Lower lobe of right lung (tissue), 2 donors: Measurements from ENCODE around the gene TCHHL1. TPM values are rescaled to one million over a fixed set of nuclear protein-coding genes. Genes with fewer than 3 reads are reported as not detected.

Experiments
- ATAC-seq, 2 donors: fragments of 200-7000 bp; cut with Tn5 transposase; one replicate each; pipeline ENCODE4 v1.9.1; 2020 to 2022; ENCODE audit warnings: mild to moderate bottlenecking in 2 of 2, moderate library complexity in 2 of 2
- DNase-seq: peaks from one replicate; pipeline ENCODE4 v3.0.0-alpha.2; 2020
- H3K27ac ChIP-seq: fragments of 200-600 bp; one replicate; pipeline ENCODE4 v1.8.0; 2022
- H3K27me3 ChIP-seq: fragments of 200-600 bp; one replicate; pipeline ENCODE4 v1.8.0; 2022; ENCODE audit warnings: low read depth
- H3K36me3 ChIP-seq: fragments of 200-600 bp; one replicate; pipeline ENCODE4 v1.8.0; 2022; ENCODE audit warnings: mild to moderate bottlenecking
- H3K4me1 ChIP-seq: fragments of 200-600 bp; one replicate; pipeline ENCODE4 v1.8.0; 2022
- H3K4me3 ChIP-seq: fragments of 200-600 bp; one replicate; pipeline ENCODE4 v1.8.0; 2022; ENCODE audit warnings: mild to moderate bottlenecking
- H3K9me3 ChIP-seq: fragments of 200-600 bp; one replicate; pipeline ENCODE4 v1.8.0; 2022
- CTCF ChIP-seq: fragments of 200-600 bp; IDR thresholded peaks from one replicate; pipeline ENCODE4 v1.8.0; 2022; ENCODE audit warnings: antibody characterized with exemption, mild to moderate bottlenecking
- intact Hi-C: fragments of 100-400 bp; cut with DNase I; formaldehyde crosslinking; loops from one replicate; pipeline ENCODE4 v1.11.0; 2022
- total RNA-seq: library from RNA; stranded (reverse); fragmentation: NEBNext Ultra II Directional; extraction: Animal tissue kit (Norgen Biotek cat#: 25700); gene quantifications from one replicate; pipeline ENCODE4 v1.2.1, GENCODE V29; 2021
- donor health status: DM: no; HTN: yes; CAD: no; lungs with severe emphysema.

The TCHHL1 gene
- total RNA-seq, 1 donor from 2014 or later: not detected

- Histone ChIP-seq H3K4me3 (no peak overlapping the region), H3K4me1 (no peaks in the 10 kb centered on the region), H3K36me3 (no peaks in the 10 kb centered on the region), H3K9me3 (no peaks in the 10 kb centered on the region), H3K27ac (no peak overlapping the region), H3K27me3 (peaks cover 20% of the 10 kb centered on the region)
- TF ChIP-seq CTCF: no peak
- intact Hi-C loops: no loop called here
- no peak for ATAC-seq
- no peak for DNase-seq
Observed at GRCh38 chr1:152067150-152067549, 21.7 kb downstream of the TCHHL1 start.

- H3K27me3 ChIP-seq: peaks cover 29% of the 10 kb centered on the region
- intact Hi-C loops: no loop called here
Observed at GRCh38 chr1:152061952-152062351, 26.9 kb downstream of the TCHHL1 start.

GRCh38 chr1:152053375-152053774, 35.5 kb downstream of the TCHHL1 start:
- H3K27ac ChIP-seq: no peak overlapping the region
- no peaks in the 10 kb centered on the region for H3K27me3 ChIP-seq
- no peaks in the 10 kb centered on the region for H3K9me3 ChIP-seq
- ATAC-seq (no peak), DNase-seq (no peak)
- TF ChIP-seq CTCF: no peak
- no peaks in the 10 kb centered on the region for H3K36me3 ChIP-seq
- H3K4me1 ChIP-seq: peaks cover 26% of the 10 kb centered on the region
- intact Hi-C loops: loop anchor here (10.0 kb wide), 1 partner anchor 131 kb away; no protein-coding TSS in a partner anchor
- H3K4me3 ChIP-seq: no peak overlapping the region

More at GRCh38 chr1:152061952-152062351, 26.9 kb downstream of the TCHHL1 start:
- ATAC-seq: no peak
- H3K9me3 ChIP-seq: no peaks in the 10 kb centered on the region
- no peak overlapping the region for H3K27ac ChIP-seq
- no peaks in the 10 kb centered on the region for H3K36me3 ChIP-seq
- H3K4me3 ChIP-seq: no peak overlapping the region
- no peak for DNase-seq
- no peaks in the 10 kb centered on the region for H3K4me1 ChIP-seq
- no peak for TF ChIP-seq CTCF

DNA sequence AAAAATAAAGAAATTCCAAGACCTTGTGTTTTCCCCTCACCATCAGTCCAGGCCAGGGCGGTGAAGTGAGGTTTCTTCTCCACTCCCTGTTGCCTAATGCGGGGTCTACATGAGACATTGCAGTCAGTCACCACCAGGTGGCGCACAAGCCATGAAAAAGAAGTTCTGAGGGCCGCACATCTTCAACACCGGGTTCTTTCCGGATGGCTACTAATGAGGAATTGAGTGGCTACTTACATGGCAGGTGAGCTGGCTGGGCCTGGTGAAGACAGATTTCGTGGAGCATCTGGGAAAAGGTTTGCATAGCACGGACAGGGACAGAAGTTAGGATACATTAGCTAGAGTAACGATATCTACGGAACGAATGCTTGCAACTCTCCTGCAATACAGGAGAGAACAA, 36.3 kb downstream of the TCHHL1 start:
- Histone ChIP-seq H3K4me3 (no peak overlapping the region), H3K27ac (no peak overlapping the region), H3K36me3 (no peaks in the 10 kb centered on the region), H3K4me1 (peaks cover 33% of the 10 kb centered on the region), H3K27me3 (no peaks in the 10 kb centered on the region), H3K9me3 (no peaks in the 10 kb centered on the region)
- TF ChIP-seq CTCF: peak; percentile 93
- DNase-seq: peak; percentile 91
- peak; percentile 49 to 56 for ATAC-seq
- intact Hi-C loops: loop anchor here (10.0 kb wide), 1 partner anchor 132 kb away; no protein-coding TSS in a partner anchor

GRCh38 chr1:152050886-152051675, 37.8 kb downstream of the TCHHL1 start:
- no peak for ATAC-seq
- Histone ChIP-seq H3K4me3 (no peak overlapping the region), H3K4me1 (peaks cover 44% of the 10 kb centered on the region), H3K9me3 (no peaks in the 10 kb centered on the region), H3K27ac (no peak overlapping the region), H3K36me3 (no peaks in the 10 kb centered on the region), H3K27me3 (no peaks in the 10 kb centered on the region)
- TF ChIP-seq CTCF: no peak
- DNase-seq: no peak
- intact Hi-C loops: loop anchor here (10.0 kb wide), 1 partner anchor 134 kb away; no protein-coding TSS in a partner anchor
